BJ (cell line): ENCODE measurements around the gene LIMCH1. TPM values are rescaled to one million over a fixed set of nuclear protein-coding genes. Genes with fewer than 3 reads are reported as not detected.

Source experiments
- CTCF ChIA-PET: fragments of 350-600 bp; formaldehyde crosslinking; extraction: SDS; loops from one replicate; lab custom pipeline; 2021; ENCODE audit warnings: antibody characterized with exemption, inconsistent platforms; lab: Yijun Ruan, JAX
- POLR2A ChIA-PET: fragments of 300-600 bp; sonication (Branson Sonifier 250); formaldehyde crosslinking; extraction: SDS; loops from one replicate; lab custom pipeline; 2021; ENCODE audit warnings: antibody characterized with exemption; lab: Charles Lee
- DNase-seq: peaks from one replicate; pipeline ENCODE4 v3.0.0-alpha.2; 2011; ENCODE audit warnings: low read depth
- H3K27me3 ChIP-seq: 2 replicates; pipeline ENCODE4 v1.6.0; 2011; ENCODE audit warnings: low read length; ENCODE audit not compliant: control insufficient read depth, insufficient read depth
- H3K36me3 ChIP-seq: 2 replicates; pipeline ENCODE4 v1.5.1; 2011; ENCODE audit warnings: low read length; ENCODE audit not compliant: control insufficient read depth, insufficient read depth
- H3K4me3 ChIP-seq: 2 replicates; pipeline ENCODE4 v1.5.1; 2011; ENCODE audit warnings: low read depth, mild to moderate bottlenecking, control low read depth, low read length
- CTCF ChIP-seq: IDR thresholded peaks from 2 replicates; pipeline ENCODE4 v1.5.1; 2011; ENCODE audit warnings: low read depth, mild to moderate bottlenecking, control low read depth, inconsistent platforms, low read length, moderate library complexity; ENCODE audit not compliant: insufficient read depth
- polyA plus RNA-seq: library from polyadenylated mRNA; depleted of rRNA; stranded (reverse); fragments of >200 nt; gene quantifications from 2 replicates; pipeline ENCODE4 v1.2.3, GENCODE V29; 2011

LIMCH1 gene
- polyA plus RNA-seq, 1 experiment: 133 TPM

- Histone ChIP-seq H3K4me3 (no peak overlapping the region), H3K36me3 (no peaks in the 10 kb centered on the region), H3K27me3 (no peaks in the 10 kb centered on the region)
- DNase-seq: no peak
- POLR2A ChIA-PET: no interaction called here
- no peak for TF ChIP-seq CTCF
- CTCF ChIA-PET: interaction anchor here (1.0 kb wide), 1 partner anchor 9 kb away, joined by 3 read pairs; no protein-coding TSS in a partner anchor
These were observed 9.3 kb upstream of the LIMCH1 start for GRCh38 chr4:41528512-41529205.

- no peak for TF ChIP-seq CTCF
- ChIA-PET CTCF (no interaction called here), POLR2A (no interaction called here)
- H3K27me3 ChIP-seq: no peaks in the 10 kb centered on the region
- H3K4me3 ChIP-seq: no peak overlapping the region
- DNase-seq: no peak
- no peaks in the 10 kb centered on the region for H3K36me3 ChIP-seq
These were observed 7.2 kb upstream of the LIMCH1 start for GRCh38 chr4:41530741-41531140.

- Histone ChIP-seq H3K27me3 (no peaks in the 10 kb centered on the region), H3K36me3 (no peaks in the 10 kb centered on the region), H3K4me3 (no peak overlapping the region)
- POLR2A ChIA-PET: no interaction called here
- TF ChIP-seq CTCF: no peak
- CTCF ChIA-PET: interaction anchor here (1.5 kb wide), 1 partner anchor 111 kb away, joined by 4 read pairs; no protein-coding TSS in a partner anchor
- DNase-seq: no peak
These were observed 5.6 kb upstream of the LIMCH1 start for GRCh38 chr4:41532336-41532735.

GRCh38 chr4:41532882-41533281, 5.1 kb upstream of the LIMCH1 start:
- no peak for TF ChIP-seq CTCF
- Histone ChIP-seq H3K36me3 (no peaks in the 10 kb centered on the region), H3K4me3 (no peak overlapping the region), H3K27me3 (no peaks in the 10 kb centered on the region)
- CTCF ChIA-PET: interaction anchor here (1.5 kb wide), 1 partner anchor 111 kb away, joined by 4 read pairs; no protein-coding TSS in a partner anchor
- POLR2A ChIA-PET: interaction anchor here (0.6 kb wide), 1 partner anchor 111 kb away, joined by 8 read pairs; no protein-coding TSS in a partner anchor
- DNase-seq: no peak

DNA sequence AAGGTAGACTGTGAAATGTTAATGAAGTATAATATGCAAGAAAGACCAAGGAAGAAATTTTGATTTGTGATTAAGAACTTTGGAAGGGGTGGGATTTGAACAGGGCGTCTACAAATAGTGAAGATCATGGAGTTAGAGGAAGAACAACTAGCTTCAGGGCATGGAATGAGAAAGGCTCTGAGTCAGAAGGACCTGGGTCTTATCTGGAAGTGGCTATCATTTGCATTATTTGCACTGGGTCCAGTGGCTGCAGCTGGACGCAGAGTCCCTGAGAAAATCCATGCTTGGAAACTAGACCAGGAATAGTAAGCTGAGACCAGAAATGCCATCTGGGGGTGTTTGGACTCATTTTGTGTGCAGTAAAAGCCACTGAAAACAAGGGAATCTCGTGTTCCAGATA, 4.3 kb upstream of the LIMCH1 start:
- ChIA-PET POLR2A (interaction anchor here (0.6 kb wide), 1 partner anchor 110 kb away, joined by 8 read pairs; no protein-coding TSS in a partner anchor), CTCF (interaction anchor here (1.5 kb wide), 1 partner anchor 110 kb away, joined by 4 read pairs; no protein-coding TSS in a partner anchor)

More for the DNA sequence above, 4.3 kb upstream of the LIMCH1 start:
- Histone ChIP-seq H3K27me3 (no peaks in the 10 kb centered on the region), H3K36me3 (no peaks in the 10 kb centered on the region), H3K4me3 (no peak overlapping the region)
- TF ChIP-seq CTCF: no peak
- DNase-seq: no peak
